GM12864 (cell line): ENCODE measurements around the gene CRIP1.

Source experiments
- DNase-seq: peaks from one replicate; pipeline ENCODE4 v3.0.0-alpha.2; 2011; ENCODE audit warnings: low read depth
- H3K4me3 ChIP-seq: 2 replicates; pipeline ENCODE4 v1.5.1; 2011; ENCODE audit warnings: mild to moderate bottlenecking, low read depth, low read length, control low read depth
- TF ChIP-seq, protein P1 (sequence below): IDR thresholded peaks from 2 replicates; pipeline ENCODE4 v1.5.1; 2011; ENCODE audit warnings: low read depth, mild to moderate bottlenecking, moderate library complexity, low read length, control low read depth, inconsistent platforms; ENCODE audit errors: missing control alignments

CRIP1 gene

DNA sequence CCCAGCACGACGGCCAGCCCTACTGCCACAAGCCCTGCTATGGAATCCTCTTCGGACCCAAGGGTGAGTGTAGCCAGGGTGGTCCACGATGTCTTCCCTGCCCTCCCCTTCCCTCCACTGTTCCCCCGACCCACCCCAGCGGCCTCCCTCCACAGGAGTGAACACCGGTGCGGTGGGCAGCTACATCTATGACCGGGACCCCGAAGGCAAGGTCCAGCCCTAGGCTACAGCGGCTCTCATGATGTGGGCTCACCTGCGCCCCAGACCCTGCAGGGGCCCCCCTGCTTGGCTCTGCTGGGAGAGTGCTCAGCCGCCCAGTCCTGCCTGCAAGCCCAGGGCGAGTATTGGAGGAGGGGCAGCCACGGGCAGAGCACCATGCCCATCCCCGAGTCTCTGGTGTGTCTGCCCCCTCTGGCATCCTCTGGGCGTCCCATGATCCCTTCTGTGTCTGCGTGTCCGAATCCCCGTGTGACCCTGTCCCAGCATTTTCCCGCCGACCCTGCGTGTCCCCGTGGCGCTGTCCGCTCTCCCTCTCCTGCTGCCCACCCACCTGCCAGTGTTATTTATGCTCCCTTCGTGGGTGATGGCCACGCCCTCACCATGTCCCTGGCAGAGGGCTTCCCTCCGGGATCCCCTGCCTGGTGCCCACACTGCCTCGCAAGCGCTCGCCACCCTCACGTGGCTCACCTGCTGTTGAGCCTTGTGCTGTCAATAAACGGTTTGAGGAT, 7.1 kb upstream of the CRIP1 start:
- H3K4me3 ChIP-seq: no peak overlapping the region
- no peak for DNase-seq
- TF ChIP-seq, protein P1, sequence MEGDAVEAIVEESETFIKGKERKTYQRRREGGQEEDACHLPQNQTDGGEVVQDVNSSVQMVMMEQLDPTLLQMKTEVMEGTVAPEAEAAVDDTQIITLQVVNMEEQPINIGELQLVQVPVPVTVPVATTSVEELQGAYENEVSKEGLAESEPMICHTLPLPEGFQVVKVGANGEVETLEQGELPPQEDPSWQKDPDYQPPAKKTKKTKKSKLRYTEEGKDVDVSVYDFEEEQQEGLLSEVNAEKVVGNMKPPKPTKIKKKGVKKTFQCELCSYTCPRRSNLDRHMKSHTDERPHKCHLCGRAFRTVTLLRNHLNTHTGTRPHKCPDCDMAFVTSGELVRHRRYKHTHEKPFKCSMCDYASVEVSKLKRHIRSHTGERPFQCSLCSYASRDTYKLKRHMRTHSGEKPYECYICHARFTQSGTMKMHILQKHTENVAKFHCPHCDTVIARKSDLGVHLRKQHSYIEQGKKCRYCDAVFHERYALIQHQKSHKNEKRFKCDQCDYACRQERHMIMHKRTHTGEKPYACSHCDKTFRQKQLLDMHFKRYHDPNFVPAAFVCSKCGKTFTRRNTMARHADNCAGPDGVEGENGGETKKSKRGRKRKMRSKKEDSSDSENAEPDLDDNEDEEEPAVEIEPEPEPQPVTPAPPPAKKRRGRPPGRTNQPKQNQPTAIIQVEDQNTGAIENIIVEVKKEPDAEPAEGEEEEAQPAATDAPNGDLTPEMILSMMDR: no peak

DNA sequence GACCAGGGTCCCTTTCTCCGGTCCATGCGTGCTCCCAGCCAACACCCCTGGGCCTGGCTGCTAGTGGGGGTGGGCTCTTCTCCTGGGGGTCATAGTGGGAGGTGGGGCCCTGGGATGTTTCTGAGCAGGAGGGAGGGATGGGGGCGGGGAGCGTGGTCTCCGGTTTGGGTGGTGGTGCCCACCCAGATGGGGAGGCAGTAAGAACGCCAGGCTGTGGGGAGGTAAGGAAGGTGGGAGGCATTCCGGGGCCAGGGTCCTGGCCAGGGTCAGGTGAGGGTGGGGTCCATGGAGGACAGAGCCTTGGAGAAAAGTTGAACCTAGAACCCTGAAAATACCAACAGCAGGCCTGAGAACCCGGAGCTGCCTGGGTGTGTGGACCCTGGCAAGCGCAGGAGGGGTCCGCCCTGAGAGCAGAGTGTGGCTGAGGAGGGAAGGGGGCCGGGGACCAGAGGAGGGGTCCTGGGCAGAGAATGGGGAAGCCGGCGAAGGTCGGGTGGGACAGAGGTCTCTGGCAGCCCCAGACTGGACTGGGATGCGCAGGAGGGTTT, 6.4 kb upstream of the CRIP1 start:
- H3K4me3 ChIP-seq: no peak overlapping the region
- TF ChIP-seq, protein P1: no peak
- no peak for DNase-seq

DNA sequence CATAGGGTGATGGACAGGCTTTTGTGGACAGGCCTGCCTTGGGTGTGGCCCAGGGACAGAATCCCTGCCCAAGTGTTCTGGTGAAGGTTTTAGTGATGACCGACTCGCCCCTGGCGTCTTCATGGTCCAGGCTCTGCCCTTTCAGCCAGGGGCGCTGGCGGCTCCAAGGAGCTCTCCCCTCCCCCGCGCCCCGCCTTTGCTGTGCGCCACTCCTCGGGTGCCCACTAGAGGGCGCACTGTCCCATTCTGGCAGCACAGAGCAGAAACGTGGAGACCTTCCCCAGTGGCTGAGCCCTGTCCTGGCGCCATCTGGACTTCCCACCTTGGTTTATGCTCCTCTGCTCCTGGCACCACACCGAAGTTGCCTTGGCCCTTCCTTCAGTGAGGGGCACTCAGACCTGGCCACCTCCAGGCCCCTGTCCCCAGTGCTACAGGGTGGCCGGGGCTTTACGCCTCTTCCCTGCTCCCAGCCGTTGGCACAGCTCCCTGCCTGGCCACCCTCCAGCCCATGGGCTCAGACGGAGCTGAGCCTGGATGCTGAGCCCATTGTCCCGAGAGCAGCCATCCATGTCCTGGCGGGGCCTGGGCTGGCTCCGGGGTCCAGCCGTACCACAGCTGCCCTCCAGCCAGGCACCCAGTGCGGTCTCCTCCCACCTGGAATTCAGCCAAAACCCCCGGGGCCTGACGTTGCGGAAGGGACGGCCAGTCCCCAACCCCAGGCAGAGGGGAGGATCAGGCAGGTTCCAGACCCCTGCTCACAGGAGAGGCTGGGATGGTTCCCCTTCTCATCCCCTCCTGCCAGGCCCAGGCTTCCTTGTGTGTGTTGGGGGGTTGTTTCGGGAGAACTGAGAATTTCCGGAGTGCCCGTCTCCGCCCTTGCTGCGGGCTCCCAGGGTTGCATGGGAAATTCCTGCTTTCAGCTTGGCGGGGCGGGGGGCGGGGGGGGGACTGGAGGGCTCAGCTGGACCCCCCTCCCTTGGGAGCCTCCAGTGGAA, 5.6 kb upstream of the CRIP1 start:
- TF ChIP-seq, protein P1: peak; percentile 98
- no peak for DNase-seq
- H3K4me3 ChIP-seq: peak overlapping the region; percentile 0

DNA sequence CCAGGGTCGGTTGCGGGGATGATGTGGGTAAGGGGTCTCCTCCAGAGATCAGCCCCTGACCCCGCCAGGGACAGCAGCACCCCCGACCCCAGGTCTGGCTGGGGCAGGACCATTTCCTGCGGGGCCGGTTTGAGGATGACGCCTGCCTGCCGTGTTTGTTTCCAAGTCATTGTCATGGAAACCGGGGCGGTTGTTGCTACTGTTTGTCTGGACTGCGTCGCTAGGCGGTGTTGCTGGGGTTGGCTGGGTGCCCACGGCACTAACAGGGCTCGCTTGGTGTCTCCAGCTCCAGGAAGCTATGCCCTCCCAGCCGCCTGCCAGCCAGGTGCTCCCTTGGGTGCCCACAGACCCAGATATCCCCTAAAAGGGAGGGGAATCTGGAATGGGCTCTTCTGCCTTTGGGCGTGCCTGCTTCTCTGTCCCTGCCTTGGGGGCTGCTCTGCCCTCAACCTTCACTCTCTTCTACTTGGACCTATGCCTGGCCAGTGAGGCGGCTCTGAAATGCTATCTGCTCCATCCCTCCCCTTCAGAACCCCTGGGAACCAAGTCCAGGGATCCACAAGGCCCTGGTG, 4.7 kb upstream of the CRIP1 start:
- TF ChIP-seq, protein P1: no peak
- DNase-seq: peak; percentile 77
- no peak overlapping the region for H3K4me3 ChIP-seq

DNA sequence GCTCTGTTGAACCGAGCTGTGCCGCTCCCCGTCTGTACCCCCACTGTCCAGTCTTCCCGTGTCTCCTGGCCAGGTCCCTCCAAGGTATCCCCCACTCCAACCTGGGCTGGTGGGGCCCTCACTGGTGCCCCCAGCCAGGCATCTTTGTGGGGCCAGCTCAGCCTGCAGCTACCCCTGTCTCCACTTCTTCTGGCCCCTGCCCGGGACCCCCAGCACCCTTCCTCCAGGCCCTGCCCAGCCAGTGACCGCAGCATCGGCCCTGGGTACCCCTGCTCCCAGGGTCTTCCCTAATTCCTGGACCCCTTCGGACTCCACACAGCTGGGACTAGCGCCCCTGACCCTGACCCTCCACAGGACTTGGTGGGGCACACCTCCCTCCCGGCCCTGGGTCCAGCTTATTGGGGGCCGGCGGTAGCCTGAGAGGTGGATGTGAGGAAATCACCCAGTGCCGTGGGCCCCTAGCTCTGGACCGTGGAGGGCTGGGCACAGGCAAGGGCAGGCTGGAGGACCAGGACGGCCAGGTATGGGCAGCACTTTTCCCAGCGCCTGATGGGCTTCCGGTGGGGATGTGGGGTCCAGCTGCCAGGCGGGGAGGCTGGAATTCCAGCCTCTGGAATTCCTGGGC, 4.1 kb upstream of the CRIP1 start:
- TF ChIP-seq, protein P1: no peak

DNA sequence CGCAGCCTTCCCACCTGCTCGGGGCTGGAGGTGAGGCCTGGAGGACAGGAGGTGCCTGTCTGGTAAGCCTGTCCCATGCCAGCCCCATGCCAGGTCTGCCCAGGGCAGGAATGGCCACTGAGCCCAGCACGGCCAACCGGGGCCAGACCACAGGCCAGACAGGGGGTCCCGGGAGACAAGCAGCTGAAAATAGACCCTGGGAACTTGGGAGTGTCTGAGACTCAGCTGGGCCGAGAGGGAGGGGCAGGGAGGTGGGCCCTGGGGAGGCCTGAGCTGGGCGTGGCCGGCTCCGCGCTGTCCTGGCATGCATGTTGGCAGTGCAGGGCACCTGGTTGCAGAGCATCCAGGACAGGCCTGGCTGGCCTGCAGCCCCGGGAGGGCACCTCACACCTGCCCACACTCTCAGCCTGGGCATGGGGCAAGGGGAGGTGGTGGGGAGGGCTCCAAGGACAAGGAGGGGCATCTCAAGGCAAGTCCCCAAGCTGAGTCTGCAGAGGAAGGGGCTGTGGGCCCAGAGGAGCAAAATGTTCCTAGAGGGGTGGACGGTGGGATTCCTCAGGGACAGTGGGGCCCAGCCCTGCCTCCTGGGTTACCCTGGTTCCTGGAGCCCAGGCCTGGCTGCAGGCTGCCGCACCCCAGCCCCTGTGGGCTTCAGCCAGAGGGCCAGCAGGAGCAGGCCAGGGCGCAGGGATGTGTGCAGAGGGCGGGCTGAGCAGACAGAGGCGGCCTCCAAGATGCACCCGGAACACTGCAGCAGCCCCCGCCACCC, 3.2 kb upstream of the CRIP1 start:
- TF ChIP-seq, protein P1: no peak
- no peak overlapping the region for H3K4me3 ChIP-seq
- no peak for DNase-seq

More for the DNA sequence above, 4.1 kb upstream of the CRIP1 start:
- DNase-seq: no peak
- no peak overlapping the region for H3K4me3 ChIP-seq
